Measurements from ENCODE around the gene NEUROG2. TPM values are rescaled to one million over a fixed set of nuclear protein-coding genes. Genes with fewer than 3 reads are reported as not detected.

The NEUROG2 gene
- polyA plus RNA-seq, 1 donor (not counting 4 experiments of a cell fraction or from before 2014, with no cell fraction given), result not detected

DNA sequence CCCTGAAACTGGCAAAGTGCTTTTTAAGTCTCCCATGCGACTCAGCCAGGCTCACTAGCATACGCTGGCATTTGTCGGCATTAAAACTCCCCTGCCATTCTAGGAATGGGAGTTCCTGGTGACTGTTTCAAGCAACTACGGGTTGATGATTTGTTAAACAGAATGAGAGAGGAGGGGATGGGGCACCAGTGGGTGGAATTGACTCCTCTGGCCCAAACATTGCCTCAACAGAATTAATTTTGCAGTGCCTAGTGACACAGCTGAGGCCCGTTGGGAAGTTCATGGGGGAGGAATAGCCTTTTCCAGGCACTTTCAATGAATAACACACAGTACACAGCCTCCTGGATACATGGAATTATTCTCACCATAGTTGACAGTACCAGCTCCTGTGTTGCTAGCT lies 30.1 kb downstream of the NEUROG2 start:
- Histone ChIP-seq H3K4me2 (ENCODE audit: control insufficient read depth, extremely low read depth, insufficient read depth, low read depth, low read length) (no peak overlapping the region), H3K27ac (ENCODE audit: control insufficient read depth, insufficient read depth, low read length) (no peak overlapping the region), H3K4me1 (ENCODE audit: control insufficient read depth, extremely low read depth, insufficient read depth, low read length) (no peaks in the 10 kb centered on the region), H3K36me3 (ENCODE audit: control insufficient read depth in 2 of 2, extremely low read depth in 1 of 2, insufficient read depth in 2 of 2, low read length in 2 of 2) (no peaks in the 10 kb centered on the region), H2AFZ (ENCODE audit: control insufficient read depth, low read length) (no peak overlapping the region), H3K79me2 (ENCODE audit: control insufficient read depth, insufficient read depth, low read length) (no peaks in the 10 kb centered on the region), H3K27me3 (ENCODE audit: control insufficient read depth, extremely low read depth, insufficient read depth, low read length) (no peaks in the 10 kb centered on the region), H4K20me1 (ENCODE audit: control insufficient read depth, extremely low read depth, insufficient read depth, low read length) (no peaks in the 10 kb centered on the region), H3K4me3 (ENCODE audit: control insufficient read depth in 2 of 3, extremely low read depth in 1 of 3, insufficient read depth in 2 of 3, low read depth in 1 of 3, low read length in 3 of 3) (no peak overlapping the region), H3K9me3 (ENCODE audit: control insufficient read depth, low read depth, low read length) (no peaks in the 10 kb centered on the region), H3K9me1 (ENCODE audit: control insufficient read depth, extremely low read depth, insufficient read depth, low read length) (no peaks in the 10 kb centered on the region), H3K9ac (ENCODE audit: control insufficient read depth, extremely low read depth, insufficient read depth, low read length) (no peak overlapping the region)
- no peak for FAIRE-seq
- TF ChIP-seq, protein P1, sequence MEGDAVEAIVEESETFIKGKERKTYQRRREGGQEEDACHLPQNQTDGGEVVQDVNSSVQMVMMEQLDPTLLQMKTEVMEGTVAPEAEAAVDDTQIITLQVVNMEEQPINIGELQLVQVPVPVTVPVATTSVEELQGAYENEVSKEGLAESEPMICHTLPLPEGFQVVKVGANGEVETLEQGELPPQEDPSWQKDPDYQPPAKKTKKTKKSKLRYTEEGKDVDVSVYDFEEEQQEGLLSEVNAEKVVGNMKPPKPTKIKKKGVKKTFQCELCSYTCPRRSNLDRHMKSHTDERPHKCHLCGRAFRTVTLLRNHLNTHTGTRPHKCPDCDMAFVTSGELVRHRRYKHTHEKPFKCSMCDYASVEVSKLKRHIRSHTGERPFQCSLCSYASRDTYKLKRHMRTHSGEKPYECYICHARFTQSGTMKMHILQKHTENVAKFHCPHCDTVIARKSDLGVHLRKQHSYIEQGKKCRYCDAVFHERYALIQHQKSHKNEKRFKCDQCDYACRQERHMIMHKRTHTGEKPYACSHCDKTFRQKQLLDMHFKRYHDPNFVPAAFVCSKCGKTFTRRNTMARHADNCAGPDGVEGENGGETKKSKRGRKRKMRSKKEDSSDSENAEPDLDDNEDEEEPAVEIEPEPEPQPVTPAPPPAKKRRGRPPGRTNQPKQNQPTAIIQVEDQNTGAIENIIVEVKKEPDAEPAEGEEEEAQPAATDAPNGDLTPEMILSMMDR (optimal IDR thresholded peaks at IDR 0.05 in 1 of 3, IDR thresholded peaks at IDR 0.05 in 1 of 3, conservative IDR thresholded peaks at IDR 0.05 in 1 of 3; ENCODE audit: extremely low read depth in 1 of 3, insufficient read depth in 2 of 3, low read length in 3 of 3), result no peak
- TF ChIP-seq EZH2 (IDR thresholded peaks at IDR 0.05; ENCODE audit: low read length), result no peak
- no peak for DNase-seq (ENCODE audit: low read depth, low spot score)
- dilution Hi-C loops (cut with MboI; ENCODE audit: extremely low pct_ligation_motif_present, low sequenced_read_pairs), result no loop called here

DNA sequence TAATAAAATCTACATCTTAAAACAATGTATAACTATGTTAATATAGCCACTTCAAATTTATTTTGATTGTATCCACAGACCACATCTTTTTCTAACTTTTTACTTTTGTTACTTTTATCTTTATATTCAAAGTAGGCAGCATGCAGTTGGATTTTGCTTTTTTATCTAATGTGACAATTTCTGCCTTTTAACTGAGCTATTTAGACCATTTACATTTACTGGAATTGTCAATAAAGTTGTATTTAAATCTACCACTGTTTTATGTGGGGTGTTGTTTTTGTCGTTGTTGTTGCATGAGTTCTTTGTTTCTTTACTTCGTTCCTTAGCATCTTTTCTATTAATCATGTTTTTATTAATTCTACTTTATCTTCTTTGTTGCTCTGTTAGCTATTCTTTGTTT lies 42.0 kb downstream of the NEUROG2 start:
- Histone ChIP-seq H4K20me1 (ENCODE audit: control insufficient read depth, extremely low read depth, insufficient read depth, low read length) (no peaks in the 10 kb centered on the region), H3K4me3 (ENCODE audit: control insufficient read depth in 2 of 3, extremely low read depth in 1 of 3, insufficient read depth in 2 of 3, low read depth in 1 of 3, low read length in 3 of 3) (no peak overlapping the region), H3K9me1 (ENCODE audit: control insufficient read depth, extremely low read depth, insufficient read depth, low read length) (no peaks in the 10 kb centered on the region), H3K79me2 (ENCODE audit: control insufficient read depth, insufficient read depth, low read length) (no peaks in the 10 kb centered on the region), H3K9ac (ENCODE audit: control insufficient read depth, extremely low read depth, insufficient read depth, low read length) (no peak overlapping the region), H3K27me3 (ENCODE audit: control insufficient read depth, extremely low read depth, insufficient read depth, low read length) (no peaks in the 10 kb centered on the region), H3K4me1 (ENCODE audit: control insufficient read depth, extremely low read depth, insufficient read depth, low read length) (no peaks in the 10 kb centered on the region), H2AFZ (ENCODE audit: control insufficient read depth, low read length) (no peak overlapping the region), H3K27ac (ENCODE audit: control insufficient read depth, insufficient read depth, low read length) (no peak overlapping the region), H3K9me3 (ENCODE audit: control insufficient read depth, low read depth, low read length) (no peaks in the 10 kb centered on the region), H3K4me2 (ENCODE audit: control insufficient read depth, extremely low read depth, insufficient read depth, low read depth, low read length) (no peak overlapping the region), H3K36me3 (ENCODE audit: control insufficient read depth in 2 of 2, extremely low read depth in 1 of 2, insufficient read depth in 2 of 2, low read length in 2 of 2) (no peaks in the 10 kb centered on the region)
- no peak for FAIRE-seq
- no peak for TF ChIP-seq EZH2 (IDR thresholded peaks at IDR 0.05; ENCODE audit: low read length)
- TF ChIP-seq, protein P1 (optimal IDR thresholded peaks at IDR 0.05 in 1 of 3, IDR thresholded peaks at IDR 0.05 in 1 of 3, conservative IDR thresholded peaks at IDR 0.05 in 1 of 3; ENCODE audit: extremely low read depth in 1 of 3, insufficient read depth in 2 of 3, low read length in 3 of 3), result no peak
- DNase-seq (ENCODE audit: low read depth, low spot score), result no peak
- dilution Hi-C loops (cut with MboI; ENCODE audit: extremely low pct_ligation_motif_present, low sequenced_read_pairs), result no loop called here

Data from keratinocyte (primary cell).